WTC11 (cell line): ENCODE data around the gene DTD1.

Experiments
- ELF4 ChIP-seq: sonication (generic); formaldehyde crosslinking; IDR thresholded peaks from 2 replicates; pipeline ENCODE4 v1.8.1; 2022; ENCODE audit warnings: low read depth, mild to moderate bottlenecking, moderate library complexity, missing genetic modification reagents
- JUN ChIP-seq: sonication (generic); formaldehyde crosslinking; IDR thresholded peaks from 2 replicates; pipeline ENCODE4 v1.8.0; 2023; ENCODE audit warnings: mild to moderate bottlenecking, missing genetic modification reagents
- ZBTB21 ChIP-seq: sonication (generic); formaldehyde crosslinking; IDR thresholded peaks from 2 replicates; pipeline ENCODE4 v1.8.1; 2023; ENCODE audit warnings: mild to moderate bottlenecking, missing genetic modification reagents, borderline replicate concordance
- ZNF263 ChIP-seq: sonication (generic); formaldehyde crosslinking; IDR thresholded peaks from 2 replicates; pipeline ENCODE4 v1.8.1; 2022; ENCODE audit warnings: low read depth, mild to moderate bottlenecking, moderate library complexity, missing genetic modification reagents
- TF ChIP-seq, protein P1 (sequence below): sonication (generic); formaldehyde crosslinking; IDR thresholded peaks from 2 replicates; pipeline ENCODE4 v1.8.0; 2022; ENCODE audit warnings: missing genetic modification reagents
- TF ChIP-seq, protein P2 (sequence below): sonication (generic); formaldehyde crosslinking; IDR thresholded peaks from 2 replicates; pipeline ENCODE4 v1.8.0; 2023; ENCODE audit warnings: missing genetic modification reagents
- TF ChIP-seq, protein P3 (sequence below): fragments of 200-600 bp; IDR thresholded peaks from 2 replicates; pipeline ENCODE4 v1.8.0; 2022; ENCODE audit warnings: antibody characterized with exemption
- TF ChIP-seq, protein P4 (sequence below): sonication (generic); formaldehyde crosslinking; IDR thresholded peaks from 2 replicates; pipeline ENCODE4 v1.8.1; 2023; ENCODE audit warnings: mild to moderate bottlenecking, moderate library complexity, missing genetic modification reagents
- TF ChIP-seq, protein P5 (sequence below): sonication (generic); formaldehyde crosslinking; IDR thresholded peaks from 2 replicates; pipeline ENCODE4 v1.8.0; 2022; ENCODE audit warnings: mild to moderate bottlenecking, missing genetic modification reagents
- TF ChIP-seq, protein P6 (sequence below): sonication (generic); formaldehyde crosslinking; IDR thresholded peaks from 2 replicates; pipeline ENCODE4 v1.8.1; 2023; ENCODE audit warnings: mild to moderate bottlenecking, missing genetic modification reagents, moderate library complexity

DNA sequence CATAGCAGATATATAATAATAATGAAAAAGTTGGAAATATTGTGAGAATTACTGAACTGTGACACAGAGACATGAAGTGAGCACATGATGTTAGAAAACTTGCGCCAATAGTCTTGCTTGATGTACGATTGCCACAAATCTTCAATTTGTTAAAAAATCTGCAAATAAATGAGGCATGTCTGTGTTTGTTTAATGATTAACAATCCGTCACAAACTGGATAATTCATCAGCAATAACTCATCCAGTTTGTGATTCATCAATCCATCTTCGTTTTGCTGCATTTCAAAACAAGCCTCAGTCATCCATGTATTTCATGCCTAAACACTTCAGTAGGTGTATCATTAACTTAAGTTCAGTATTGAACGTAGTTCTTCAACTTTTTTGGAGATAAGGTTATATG lies 46.1 kb upstream of the DTD1 start:
- TF ChIP-seq, protein P1, sequence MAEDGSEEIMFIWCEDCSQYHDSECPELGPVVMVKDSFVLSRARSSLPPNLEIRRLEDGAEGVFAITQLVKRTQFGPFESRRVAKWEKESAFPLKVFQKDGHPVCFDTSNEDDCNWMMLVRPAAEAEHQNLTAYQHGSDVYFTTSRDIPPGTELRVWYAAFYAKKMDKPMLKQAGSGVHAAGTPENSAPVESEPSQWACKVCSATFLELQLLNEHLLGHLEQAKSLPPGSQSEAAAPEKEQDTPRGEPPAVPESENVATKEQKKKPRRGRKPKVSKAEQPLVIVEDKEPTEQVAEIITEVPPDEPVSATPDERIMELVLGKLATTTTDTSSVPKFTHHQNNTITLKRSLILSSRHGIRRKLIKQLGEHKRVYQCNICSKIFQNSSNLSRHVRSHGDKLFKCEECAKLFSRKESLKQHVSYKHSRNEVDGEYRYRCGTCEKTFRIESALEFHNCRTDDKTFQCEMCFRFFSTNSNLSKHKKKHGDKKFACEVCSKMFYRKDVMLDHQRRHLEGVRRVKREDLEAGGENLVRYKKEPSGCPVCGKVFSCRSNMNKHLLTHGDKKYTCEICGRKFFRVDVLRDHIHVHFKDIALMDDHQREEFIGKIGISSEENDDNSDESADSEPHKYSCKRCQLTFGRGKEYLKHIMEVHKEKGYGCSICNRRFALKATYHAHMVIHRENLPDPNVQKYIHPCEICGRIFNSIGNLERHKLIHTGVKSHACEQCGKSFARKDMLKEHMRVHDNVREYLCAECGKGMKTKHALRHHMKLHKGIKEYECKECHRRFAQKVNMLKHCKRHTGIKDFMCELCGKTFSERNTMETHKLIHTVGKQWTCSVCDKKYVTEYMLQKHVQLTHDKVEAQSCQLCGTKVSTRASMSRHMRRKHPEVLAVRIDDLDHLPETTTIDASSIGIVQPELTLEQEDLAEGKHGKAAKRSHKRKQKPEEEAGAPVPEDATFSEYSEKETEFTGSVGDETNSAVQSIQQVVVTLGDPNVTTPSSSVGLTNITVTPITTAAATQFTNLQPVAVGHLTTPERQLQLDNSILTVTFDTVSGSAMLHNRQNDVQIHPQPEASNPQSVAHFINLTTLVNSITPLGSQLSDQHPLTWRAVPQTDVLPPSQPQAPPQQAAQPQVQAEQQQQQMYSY (CRISPR knock-in tag): no peak
- TF ChIP-seq ZNF263 (CRISPR knock-in tag): no peak
- TF ChIP-seq, protein P2, sequence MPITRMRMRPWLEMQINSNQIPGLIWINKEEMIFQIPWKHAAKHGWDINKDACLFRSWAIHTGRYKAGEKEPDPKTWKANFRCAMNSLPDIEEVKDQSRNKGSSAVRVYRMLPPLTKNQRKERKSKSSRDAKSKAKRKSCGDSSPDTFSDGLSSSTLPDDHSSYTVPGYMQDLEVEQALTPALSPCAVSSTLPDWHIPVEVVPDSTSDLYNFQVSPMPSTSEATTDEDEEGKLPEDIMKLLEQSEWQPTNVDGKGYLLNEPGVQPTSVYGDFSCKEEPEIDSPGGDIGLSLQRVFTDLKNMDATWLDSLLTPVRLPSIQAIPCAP (CRISPR knock-in tag): no peak
- TF ChIP-seq, protein P3, sequence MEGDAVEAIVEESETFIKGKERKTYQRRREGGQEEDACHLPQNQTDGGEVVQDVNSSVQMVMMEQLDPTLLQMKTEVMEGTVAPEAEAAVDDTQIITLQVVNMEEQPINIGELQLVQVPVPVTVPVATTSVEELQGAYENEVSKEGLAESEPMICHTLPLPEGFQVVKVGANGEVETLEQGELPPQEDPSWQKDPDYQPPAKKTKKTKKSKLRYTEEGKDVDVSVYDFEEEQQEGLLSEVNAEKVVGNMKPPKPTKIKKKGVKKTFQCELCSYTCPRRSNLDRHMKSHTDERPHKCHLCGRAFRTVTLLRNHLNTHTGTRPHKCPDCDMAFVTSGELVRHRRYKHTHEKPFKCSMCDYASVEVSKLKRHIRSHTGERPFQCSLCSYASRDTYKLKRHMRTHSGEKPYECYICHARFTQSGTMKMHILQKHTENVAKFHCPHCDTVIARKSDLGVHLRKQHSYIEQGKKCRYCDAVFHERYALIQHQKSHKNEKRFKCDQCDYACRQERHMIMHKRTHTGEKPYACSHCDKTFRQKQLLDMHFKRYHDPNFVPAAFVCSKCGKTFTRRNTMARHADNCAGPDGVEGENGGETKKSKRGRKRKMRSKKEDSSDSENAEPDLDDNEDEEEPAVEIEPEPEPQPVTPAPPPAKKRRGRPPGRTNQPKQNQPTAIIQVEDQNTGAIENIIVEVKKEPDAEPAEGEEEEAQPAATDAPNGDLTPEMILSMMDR: no peak
- no peak for TF ChIP-seq ZBTB21 (CRISPR knock-in tag)
- TF ChIP-seq, protein P4, sequence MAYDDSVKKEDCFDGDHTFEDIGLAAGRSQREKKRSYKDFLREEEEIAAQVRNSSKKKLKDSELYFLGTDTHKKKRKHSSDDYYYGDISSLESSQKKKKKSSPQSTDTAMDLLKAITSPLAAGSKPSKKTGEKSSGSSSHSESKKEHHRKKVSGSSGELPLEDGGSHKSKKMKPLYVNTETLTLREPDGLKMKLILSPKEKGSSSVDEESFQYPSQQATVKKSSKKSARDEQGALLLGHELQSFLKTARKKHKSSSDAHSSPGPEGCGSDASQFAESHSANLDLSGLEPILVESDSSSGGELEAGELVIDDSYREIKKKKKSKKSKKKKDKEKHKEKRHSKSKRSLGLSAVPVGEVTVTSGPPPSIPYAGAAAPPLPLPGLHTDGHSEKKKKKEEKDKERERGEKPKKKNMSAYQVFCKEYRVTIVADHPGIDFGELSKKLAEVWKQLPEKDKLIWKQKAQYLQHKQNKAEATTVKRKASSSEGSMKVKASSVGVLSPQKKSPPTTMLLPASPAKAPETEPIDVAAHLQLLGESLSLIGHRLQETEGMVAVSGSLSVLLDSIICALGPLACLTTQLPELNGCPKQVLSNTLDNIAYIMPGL (CRISPR knock-in tag): no peak
- no peak for TF ChIP-seq JUN (CRISPR knock-in tag)
- TF ChIP-seq, protein P5, sequence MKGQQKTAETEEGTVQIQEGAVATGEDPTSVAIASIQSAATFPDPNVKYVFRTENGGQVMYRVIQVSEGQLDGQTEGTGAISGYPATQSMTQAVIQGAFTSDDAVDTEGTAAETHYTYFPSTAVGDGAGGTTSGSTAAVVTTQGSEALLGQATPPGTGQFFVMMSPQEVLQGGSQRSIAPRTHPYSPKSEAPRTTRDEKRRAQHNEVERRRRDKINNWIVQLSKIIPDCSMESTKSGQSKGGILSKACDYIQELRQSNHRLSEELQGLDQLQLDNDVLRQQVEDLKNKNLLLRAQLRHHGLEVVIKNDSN: no peak
- TF ChIP-seq ELF4 (CRISPR knock-in tag): no peak
- TF ChIP-seq, protein P6, sequence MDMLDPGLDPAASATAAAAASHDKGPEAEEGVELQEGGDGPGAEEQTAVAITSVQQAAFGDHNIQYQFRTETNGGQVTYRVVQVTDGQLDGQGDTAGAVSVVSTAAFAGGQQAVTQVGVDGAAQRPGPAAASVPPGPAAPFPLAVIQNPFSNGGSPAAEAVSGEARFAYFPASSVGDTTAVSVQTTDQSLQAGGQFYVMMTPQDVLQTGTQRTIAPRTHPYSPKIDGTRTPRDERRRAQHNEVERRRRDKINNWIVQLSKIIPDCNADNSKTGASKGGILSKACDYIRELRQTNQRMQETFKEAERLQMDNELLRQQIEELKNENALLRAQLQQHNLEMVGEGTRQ (CRISPR knock-in tag): no peak
